Measurements from ENCODE around the gene ANKRD1. TPM values are rescaled to one million over a fixed set of nuclear protein-coding genes. Genes with fewer than 3 reads are reported as not detected.

ANKRD1 gene
- total RNA-seq, 2 donors from 2014 or later: 0.52 to 4.3 TPM

GRCh38 chr10:90889636-90890035, 31.3 kb downstream of the ANKRD1 start:
- no peak overlapping the region for H3K27ac ChIP-seq
- H3K36me3 ChIP-seq (replicated peaks in 1 of 2; ENCODE audit: insufficient read depth in 1 of 2, low read depth in 2 of 2): peaks cover 0 to 15% of the 10 kb centered on the region in 2 donors
- no peaks in the 10 kb centered on the region for H3K9me3 ChIP-seq
- DNase-seq (no peak), ATAC-seq (no peak)
- no peaks in the 10 kb centered on the region for H3K4me1 ChIP-seq
- intact Hi-C loops (cut with DNase I): no loop called here
- TF ChIP-seq CTCF (IDR thresholded peaks at IDR 0.05): no peak
- no peak for TF ChIP-seq POLR2A (IDR thresholded peaks at IDR 0.05)
- no peaks in the 10 kb centered on the region for H3K27me3 ChIP-seq
- no peak overlapping the region for H3K4me3 ChIP-seq
- 92% methylated on average over 1 of the region's 1 CpG for WGBS, 2 donors

GRCh38 chr10:90888387-90888786, 32.5 kb downstream of the ANKRD1 start:
- Histone ChIP-seq H3K27me3 (no peaks in the 10 kb centered on the region), H3K36me3 (replicated peaks in 1 of 2; ENCODE audit: insufficient read depth in 1 of 2, low read depth in 2 of 2) (peaks cover 0 to 15% of the 10 kb centered on the region in 2 donors), H3K4me3 (no peak overlapping the region), H3K27ac (no peak overlapping the region), H3K9me3 (no peaks in the 10 kb centered on the region), H3K4me1 (no peaks in the 10 kb centered on the region)
- DNase-seq (no peak), ATAC-seq (no peak)
- 82 to 87% methylated on average over 6 of the region's 6 CpGs for WGBS, 2 donors
- intact Hi-C loops (cut with DNase I): no loop called here
- TF ChIP-seq POLR2A (IDR thresholded peaks at IDR 0.05) (no peak), CTCF (IDR thresholded peaks at IDR 0.05) (no peak)

- WGBS, 2 donors: 53 to 56% methylated on average over 6 of the region's 6 CpGs
- Histone ChIP-seq H3K27ac (no peak overlapping the region), H3K36me3 (replicated peaks in 1 of 2; ENCODE audit: insufficient read depth in 1 of 2, low read depth in 2 of 2) (peaks cover 0 to 15% of the 10 kb centered on the region in 2 donors)
These were observed 33.3 kb downstream of the ANKRD1 start for GRCh38 chr10:90887555-90887954.

GRCh38 chr10:90885176-90885575, 35.7 kb downstream of the ANKRD1 start:
- ATAC-seq (no peak), DNase-seq (no peak)
- no peaks in the 10 kb centered on the region for H3K4me1 ChIP-seq
- H3K9me3 ChIP-seq: no peaks in the 10 kb centered on the region
- H3K36me3 ChIP-seq (replicated peaks in 1 of 2; ENCODE audit: insufficient read depth in 1 of 2, low read depth in 2 of 2): peaks cover 0 to 15% of the 10 kb centered on the region in 2 donors
- WGBS, 2 donors: 88 to 92% methylated on average over 1 of the region's 1 CpG
- no peak overlapping the region for H3K4me3 ChIP-seq
- H3K27ac ChIP-seq: no peak overlapping the region
- intact Hi-C loops (cut with DNase I): no loop called here
- H3K27me3 ChIP-seq: no peaks in the 10 kb centered on the region
- TF ChIP-seq POLR2A (IDR thresholded peaks at IDR 0.05) (no peak), CTCF (IDR thresholded peaks at IDR 0.05) (no peak)

More at GRCh38 chr10:90887555-90887954, 33.3 kb downstream of the ANKRD1 start:
- TF ChIP-seq CTCF (IDR thresholded peaks at IDR 0.05) (no peak), POLR2A (IDR thresholded peaks at IDR 0.05) (no peak)
- Histone ChIP-seq H3K9me3 (no peaks in the 10 kb centered on the region), H3K4me3 (no peak overlapping the region), H3K27me3 (no peaks in the 10 kb centered on the region), H3K4me1 (no peaks in the 10 kb centered on the region)
- intact Hi-C loops (cut with DNase I): no loop called here
- ATAC-seq: no peak
- no peak for DNase-seq

GRCh38 chr10:90884431-90884830, 36.5 kb downstream of the ANKRD1 start:
- Histone ChIP-seq H3K9me3 (no peaks in the 10 kb centered on the region), H3K27me3 (no peaks in the 10 kb centered on the region), H3K4me1 (no peaks in the 10 kb centered on the region), H3K36me3 (replicated peaks in 1 of 2; ENCODE audit: insufficient read depth in 1 of 2, low read depth in 2 of 2) (peaks cover 0 to 15% of the 10 kb centered on the region in 2 donors), H3K4me3 (no peak overlapping the region), H3K27ac (no peak overlapping the region)
- DNase-seq (no peak), ATAC-seq (no peak)
- TF ChIP-seq CTCF (IDR thresholded peaks at IDR 0.05) (no peak), POLR2A (IDR thresholded peaks at IDR 0.05) (no peak)
- 85 to 94% methylated on average over 3 of the region's 3 CpGs for WGBS, 2 donors
- intact Hi-C loops (cut with DNase I): no loop called here
